ENCODE measurements around the gene FARP2. TPM values are rescaled to one million over a fixed set of nuclear protein-coding genes. Genes with fewer than 3 reads are reported as not detected.

Gene FARP2
- polyA plus RNA-seq, 1 of the 3 experiments (the other 2 are of a cell fraction): 11.5 TPM

DNA sequence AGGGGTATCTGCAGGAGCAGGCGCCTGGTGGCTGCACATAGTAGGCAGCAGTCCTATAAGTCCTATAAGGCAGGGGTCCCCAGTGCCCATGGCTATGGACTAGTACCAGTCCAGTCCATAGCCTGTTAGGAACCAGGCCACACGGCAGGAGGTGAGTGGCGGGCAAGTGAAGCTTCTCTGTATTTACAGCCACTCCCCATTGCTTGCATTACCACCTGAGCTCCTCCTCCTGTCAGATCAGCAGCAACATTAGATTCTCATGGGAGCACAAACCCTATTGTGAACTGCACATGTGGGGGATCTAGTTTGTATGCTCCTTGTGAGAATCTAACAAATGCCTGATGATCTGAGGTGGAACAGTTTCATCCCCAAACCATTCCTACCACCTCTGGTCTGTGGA lies 119.2 kb downstream of the FARP2 start:
- 90% methylated on average over 1 of the region's 3 CpGs for WGBS (ENCODE audit: low lambda C conversion rate)
- TF ChIP-seq FOXJ3 (CRISPR knock-in tag; IDR thresholded peaks at IDR 0.05): no peak
- TF ChIP-seq, protein P1, sequence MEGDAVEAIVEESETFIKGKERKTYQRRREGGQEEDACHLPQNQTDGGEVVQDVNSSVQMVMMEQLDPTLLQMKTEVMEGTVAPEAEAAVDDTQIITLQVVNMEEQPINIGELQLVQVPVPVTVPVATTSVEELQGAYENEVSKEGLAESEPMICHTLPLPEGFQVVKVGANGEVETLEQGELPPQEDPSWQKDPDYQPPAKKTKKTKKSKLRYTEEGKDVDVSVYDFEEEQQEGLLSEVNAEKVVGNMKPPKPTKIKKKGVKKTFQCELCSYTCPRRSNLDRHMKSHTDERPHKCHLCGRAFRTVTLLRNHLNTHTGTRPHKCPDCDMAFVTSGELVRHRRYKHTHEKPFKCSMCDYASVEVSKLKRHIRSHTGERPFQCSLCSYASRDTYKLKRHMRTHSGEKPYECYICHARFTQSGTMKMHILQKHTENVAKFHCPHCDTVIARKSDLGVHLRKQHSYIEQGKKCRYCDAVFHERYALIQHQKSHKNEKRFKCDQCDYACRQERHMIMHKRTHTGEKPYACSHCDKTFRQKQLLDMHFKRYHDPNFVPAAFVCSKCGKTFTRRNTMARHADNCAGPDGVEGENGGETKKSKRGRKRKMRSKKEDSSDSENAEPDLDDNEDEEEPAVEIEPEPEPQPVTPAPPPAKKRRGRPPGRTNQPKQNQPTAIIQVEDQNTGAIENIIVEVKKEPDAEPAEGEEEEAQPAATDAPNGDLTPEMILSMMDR (IDR thresholded peaks at IDR 0.05): no peak
- TF ChIP-seq RFX5 (IDR thresholded peaks at IDR 0.05; ENCODE audit: low read length): no peak
- no peak for TF ChIP-seq EP300 (IDR thresholded peaks at IDR 0.05; ENCODE audit: borderline replicate concordance in 1 of 2, low read depth in 1 of 2, low read length in 1 of 2)
- no peak for TF ChIP-seq PBX3 (IDR thresholded peaks at IDR 0.05)
- TF ChIP-seq MAX (IDR thresholded peaks at IDR 0.05; ENCODE audit: low read depth): no peak
- no peak for TF ChIP-seq SIN3A (IDR thresholded peaks at IDR 0.05; ENCODE audit: borderline replicate concordance, low read depth, low read length)

DNA sequence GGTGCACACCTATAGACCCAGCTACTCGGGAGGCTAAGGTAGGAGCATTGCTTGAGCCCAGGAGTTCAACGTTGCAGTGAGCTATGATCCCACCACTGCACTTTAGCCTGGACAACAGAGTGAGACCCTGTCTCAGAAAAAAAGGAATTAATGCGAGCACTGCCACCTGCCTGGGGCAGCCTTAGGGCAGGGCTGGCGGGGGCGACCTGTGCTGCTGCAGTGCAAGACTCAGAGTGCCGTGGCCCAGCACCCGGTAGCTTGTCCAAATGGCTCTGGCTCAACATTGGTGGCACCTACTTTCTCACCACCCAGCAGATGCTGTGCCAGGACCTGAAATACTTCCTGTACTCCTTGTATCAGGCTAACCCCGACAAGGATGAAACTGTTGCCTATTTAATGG lies 122.1 kb downstream of the FARP2 start:
- TF ChIP-seq FOSL2 (IDR thresholded peaks at IDR 0.05; ENCODE audit: borderline replicate concordance, low read depth) (no peak), NFIC (IDR thresholded peaks at IDR 0.05; ENCODE audit: borderline replicate concordance) (no peak), RFX5 (IDR thresholded peaks at IDR 0.05; ENCODE audit: low read length) (no peak), NRF1 (IDR thresholded peaks at IDR 0.05; ENCODE audit: low read depth, low read length) (no peak)
- ChIA-PET POLR2A (no interaction called here), CTCF (interaction anchor here (1.2 kb wide), 1 partner anchor 30 kb away, joined by 3 read pairs; the partner anchor contains the start of gene STK25)
- H3K4me1 ChIP-seq (ENCODE audit: control insufficient read depth in 1 of 2, insufficient read depth in 2 of 2, low read depth in 1 of 2, low read length in 1 of 2): no peaks in the 10 kb centered on the region; a peak in 1 of 4 replicates
- no peaks in the 10 kb centered on the region for H3K79me2 ChIP-seq (ENCODE audit: insufficient read depth)
- H3K9me2 ChIP-seq: no peaks in the 10 kb centered on the region
- WGBS (ENCODE audit: low lambda C conversion rate): 90% methylated on average over 8 of the region's 8 CpGs
- no peaks in the 10 kb centered on the region for H3F3A ChIP-seq (replicated peaks; ENCODE audit: insufficient read depth)
- H3K4me2 ChIP-seq: no peak overlapping the region
- no peaks in the 10 kb centered on the region for H3K27me3 ChIP-seq (ENCODE audit: insufficient read depth)
- no peaks in the 10 kb centered on the region for H3K9me3 ChIP-seq
- H3K4me3 ChIP-seq (ENCODE audit: low read depth in 2 of 2, low read length in 1 of 2): no peak overlapping the region
- H3K9ac ChIP-seq: no peak overlapping the region
- no peaks in the 10 kb centered on the region for H4K20me1 ChIP-seq (ENCODE audit: insufficient read depth)
- H3K27ac ChIP-seq (ENCODE audit: low read depth in 2 of 2, low read length in 1 of 2): no peak overlapping the region
- no peak overlapping the region for H2AFZ ChIP-seq (ENCODE audit: low read depth)
- peaks cover 0 to 4% of the 10 kb centered on the region in 2 experiments for H3K36me3 ChIP-seq (replicated peaks in 1 of 2; ENCODE audit: control insufficient read depth in 1 of 2, insufficient read depth in 2 of 2, low read length in 1 of 2)
- no peak for DNase-seq

More for the DNA sequence above, 119.2 kb downstream of the FARP2 start:
- Histone ChIP-seq H3K9me3 (no peaks in the 10 kb centered on the region), H3K9me2 (no peaks in the 10 kb centered on the region), H3F3A (replicated peaks; ENCODE audit: insufficient read depth) (no peaks in the 10 kb centered on the region), H3K4me1 (ENCODE audit: control insufficient read depth in 1 of 2, insufficient read depth in 2 of 2, low read depth in 1 of 2, low read length in 1 of 2) (no peaks in the 10 kb centered on the region; a peak in 1 of 4 replicates), H2AFZ (ENCODE audit: low read depth) (no peak overlapping the region), H3K4me2 (no peak overlapping the region), H3K27ac (ENCODE audit: low read depth in 2 of 2, low read length in 1 of 2) (no peak overlapping the region), H3K36me3 (replicated peaks in 1 of 2; ENCODE audit: control insufficient read depth in 1 of 2, insufficient read depth in 2 of 2, low read length in 1 of 2) (peaks cover 0 to 4% of the 10 kb centered on the region in 2 experiments), H3K27me3 (ENCODE audit: insufficient read depth) (no peaks in the 10 kb centered on the region), H4K20me1 (ENCODE audit: insufficient read depth) (no peaks in the 10 kb centered on the region), H3K9ac (no peak overlapping the region), H3K79me2 (ENCODE audit: insufficient read depth) (no peaks in the 10 kb centered on the region), H3K4me3 (ENCODE audit: low read depth in 2 of 2, low read length in 1 of 2) (no peak overlapping the region)
- ChIA-PET CTCF (no interaction called here), POLR2A (no interaction called here)
- DNase-seq: no peak
